GM12872 (cell line): ENCODE data around the gene CERK.

ENCODE experiments used
- TF ChIP-seq, protein P1 (sequence below): IDR thresholded peaks from 3 replicates; pipeline ENCODE4 v1.5.1; 2011; ENCODE audit warnings: low read depth, mild to moderate bottlenecking, low read length, moderate library complexity; ENCODE audit not compliant: insufficient read depth

Gene CERK

DNA sequence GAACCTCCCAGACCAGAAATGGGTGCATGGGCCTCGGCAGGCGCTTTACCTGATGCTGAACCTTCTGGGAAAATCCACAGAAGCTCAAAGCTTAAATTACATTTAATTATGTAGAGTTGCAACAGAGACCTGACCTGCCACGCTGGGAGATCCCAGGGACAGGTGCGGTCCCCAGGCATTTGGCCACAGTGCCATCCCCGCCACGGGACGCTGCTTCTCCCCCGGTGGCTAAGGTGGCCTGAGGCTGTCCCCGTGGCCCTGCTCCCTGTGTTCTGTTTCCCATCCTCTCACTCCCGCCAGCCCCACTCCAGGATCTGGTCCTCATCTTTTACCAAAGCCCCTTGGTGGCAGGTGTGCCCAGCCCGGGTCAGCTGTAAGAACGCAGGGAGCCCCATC is 78.3 kb downstream of the CERK start:
- TF ChIP-seq, protein P1, sequence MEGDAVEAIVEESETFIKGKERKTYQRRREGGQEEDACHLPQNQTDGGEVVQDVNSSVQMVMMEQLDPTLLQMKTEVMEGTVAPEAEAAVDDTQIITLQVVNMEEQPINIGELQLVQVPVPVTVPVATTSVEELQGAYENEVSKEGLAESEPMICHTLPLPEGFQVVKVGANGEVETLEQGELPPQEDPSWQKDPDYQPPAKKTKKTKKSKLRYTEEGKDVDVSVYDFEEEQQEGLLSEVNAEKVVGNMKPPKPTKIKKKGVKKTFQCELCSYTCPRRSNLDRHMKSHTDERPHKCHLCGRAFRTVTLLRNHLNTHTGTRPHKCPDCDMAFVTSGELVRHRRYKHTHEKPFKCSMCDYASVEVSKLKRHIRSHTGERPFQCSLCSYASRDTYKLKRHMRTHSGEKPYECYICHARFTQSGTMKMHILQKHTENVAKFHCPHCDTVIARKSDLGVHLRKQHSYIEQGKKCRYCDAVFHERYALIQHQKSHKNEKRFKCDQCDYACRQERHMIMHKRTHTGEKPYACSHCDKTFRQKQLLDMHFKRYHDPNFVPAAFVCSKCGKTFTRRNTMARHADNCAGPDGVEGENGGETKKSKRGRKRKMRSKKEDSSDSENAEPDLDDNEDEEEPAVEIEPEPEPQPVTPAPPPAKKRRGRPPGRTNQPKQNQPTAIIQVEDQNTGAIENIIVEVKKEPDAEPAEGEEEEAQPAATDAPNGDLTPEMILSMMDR: no peak

GRCh38 chr22:46659059-46659790 is 78.8 kb downstream of the CERK start:
- TF ChIP-seq, protein P1: no peak

DNA sequence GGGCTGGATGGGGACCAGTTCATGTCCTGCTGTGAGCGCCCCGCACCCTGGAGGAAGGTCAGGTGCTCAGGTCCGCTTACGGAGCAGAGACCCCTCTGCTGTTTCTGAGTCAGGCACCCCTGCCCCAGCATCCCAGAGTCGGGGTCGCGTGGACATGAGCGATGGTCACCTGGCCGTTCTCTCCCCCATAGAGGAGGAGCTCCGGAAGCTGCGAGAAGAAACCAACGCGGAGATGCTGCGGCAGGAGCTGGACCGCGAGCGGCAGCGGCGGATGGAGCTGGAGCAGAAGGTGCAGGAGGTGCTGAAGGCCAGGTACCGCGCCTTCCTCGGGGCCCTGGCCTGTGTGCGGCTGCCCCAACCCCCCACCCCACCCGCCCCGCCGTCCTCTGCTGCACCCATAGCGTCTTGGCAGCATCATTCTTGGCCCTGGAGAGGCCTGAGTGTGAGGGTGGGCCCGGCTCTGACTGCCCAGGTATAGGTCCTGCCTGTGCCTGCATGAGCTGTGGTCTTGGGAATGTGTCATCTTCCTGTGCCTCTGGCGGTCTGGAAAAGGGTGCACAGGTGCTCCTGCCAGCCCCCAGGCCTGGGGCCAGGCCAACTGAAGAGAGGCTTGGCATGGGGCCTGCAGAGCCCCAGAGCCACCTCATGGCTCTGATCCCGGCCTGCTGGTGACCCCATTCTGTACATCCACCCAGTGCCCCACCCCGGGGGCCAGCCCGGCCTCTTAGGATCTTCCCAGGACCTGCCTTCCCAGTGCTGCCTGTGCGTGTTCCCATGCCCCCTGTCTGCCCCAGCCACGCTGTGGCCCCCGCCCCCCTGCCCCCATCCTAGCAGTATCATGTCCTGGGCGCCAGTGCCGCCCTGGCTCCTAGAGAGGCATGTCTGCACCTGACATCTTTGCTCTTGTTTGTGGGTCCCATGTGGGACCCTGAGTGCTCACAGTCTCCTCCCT is 79.8 kb downstream of the CERK start:
- TF ChIP-seq, protein P1: no peak

DNA sequence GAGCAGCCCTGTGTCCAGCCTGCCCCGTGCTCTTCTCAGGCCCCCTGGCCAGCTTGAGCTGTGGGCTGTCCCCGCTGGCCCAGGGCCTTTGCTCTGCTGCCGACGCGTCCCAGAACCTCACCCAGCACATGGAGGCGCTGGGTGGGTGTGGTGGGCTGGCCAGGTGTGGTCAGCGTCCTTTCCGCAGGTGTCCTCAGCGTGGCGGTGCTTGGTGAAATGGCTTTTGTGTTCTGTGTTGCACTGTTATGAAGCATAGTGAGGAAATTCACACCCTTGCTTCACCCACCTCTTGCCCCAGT is 80.4 kb downstream of the CERK start:
- TF ChIP-seq, protein P1: no peak

DNA sequence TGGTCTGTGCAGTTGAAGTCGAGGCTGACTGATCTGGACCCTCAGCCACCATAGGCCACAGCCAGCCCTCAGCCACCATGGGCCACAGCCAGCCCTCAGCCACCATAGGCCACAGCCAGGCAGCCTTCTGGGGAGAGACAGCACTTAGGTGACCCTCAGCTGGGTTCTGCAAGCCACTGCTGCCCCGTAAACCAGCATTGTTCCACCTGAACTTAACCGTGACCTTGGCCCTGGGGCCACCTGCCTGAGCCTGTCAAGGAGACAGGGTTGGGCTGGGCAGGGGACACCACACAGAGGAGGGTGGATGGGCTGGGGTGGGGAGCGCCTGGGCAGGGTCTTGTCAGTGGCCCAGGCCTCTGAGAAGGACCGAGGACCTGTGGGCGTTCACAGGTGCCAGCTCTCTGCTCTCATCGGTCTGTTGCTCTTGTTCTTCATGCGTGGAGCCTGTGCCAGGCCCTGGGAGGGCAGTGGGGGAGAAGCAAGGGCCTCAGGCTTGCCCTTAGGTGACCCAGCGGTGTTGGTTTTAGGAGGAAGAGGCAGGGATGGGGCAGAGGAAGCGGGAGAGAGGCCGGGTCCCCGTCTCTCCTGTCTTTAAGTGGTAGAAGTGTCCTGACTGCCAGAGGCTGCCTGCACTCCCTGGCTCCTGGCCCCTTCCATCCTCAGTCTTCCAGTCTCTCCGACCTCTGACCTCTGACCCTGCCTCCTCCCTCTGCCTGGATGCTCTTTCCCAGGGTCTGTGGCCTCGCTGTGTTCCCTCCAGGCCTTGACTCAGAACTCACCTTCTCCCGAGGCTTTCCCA is 81.0 kb downstream of the CERK start:
- TF ChIP-seq, protein P1: no peak

DNA sequence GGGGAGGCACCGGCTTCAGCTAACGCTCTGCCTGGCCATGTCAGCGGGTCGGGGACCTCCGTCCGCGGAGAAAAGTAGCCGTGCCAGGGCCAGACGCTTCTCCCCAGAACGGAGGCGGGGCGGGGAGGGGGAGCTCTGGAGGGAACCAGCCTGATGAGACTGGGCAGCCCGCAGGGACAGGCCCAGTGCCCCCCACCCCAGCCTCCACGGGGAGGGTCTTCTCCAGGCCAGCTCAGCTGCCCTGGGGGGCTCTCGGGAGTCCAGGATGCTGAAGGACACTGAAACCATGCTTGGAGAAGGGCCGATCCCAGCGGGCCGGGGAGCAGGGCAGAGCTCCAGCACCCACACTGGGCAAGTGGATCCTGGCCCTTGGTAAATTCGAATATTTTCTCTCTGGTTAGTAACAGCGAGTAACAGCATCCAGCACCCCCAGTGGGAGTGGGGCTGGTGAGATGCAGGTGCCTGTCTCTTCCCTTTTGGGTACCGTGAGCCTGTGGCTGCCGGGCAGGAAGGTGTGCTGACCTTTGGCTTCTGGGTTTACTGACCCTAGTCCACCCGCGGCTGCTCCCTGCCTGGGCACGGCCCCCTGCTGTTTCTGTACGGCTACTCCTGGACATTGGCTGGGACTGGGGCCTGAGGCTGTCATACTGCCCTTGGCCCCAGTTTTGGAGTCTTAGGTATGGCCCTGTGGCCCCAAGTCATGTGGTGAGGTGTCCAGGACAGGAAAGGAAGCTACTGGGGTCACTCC is 82.0 kb downstream of the CERK start:
- TF ChIP-seq, protein P1: no peak
